T-helper 2 cell (primary cell): ENCODE data around the gene ARL13A.
"Not testable (repeated sequence)": the region's sequence is repeated elsewhere in the genome, so short reads cannot be mapped to it uniquely, and the experiment has no call there.

ENCODE experiments used
- DNase-seq, 5 experiments: peaks; one replicate each; pipeline versions ENCODE4 v3.0.0 to v3.0.0-alpha.2; 2012 to 2022

Gene ARL13A

GRCh38 chrX:100994352-100995281 lies 25.1 kb downstream of the ARL13A start:
- DNase-seq, result peak in 1 of 5 experiments; percentile 61

GRCh38 chrX:100995469-100995868 lies 26.0 kb downstream of the ARL13A start:
- no peak for DNase-seq

GRCh38 chrX:100999451-100999850 lies 29.9 kb downstream of the ARL13A start:
- DNase-seq, result no peak

GRCh38 chrX:101009090-101009489 lies 39.6 kb downstream of the ARL13A start:
- no peak for DNase-seq

- not testable (repeated sequence) for DNase-seq
These were observed 42.5 kb downstream of the ARL13A start for GRCh38 chrX:101012031-101012430.

- DNase-seq, result no peak
These were observed 52.5 kb downstream of the ARL13A start for GRCh38 chrX:101022020-101022419.

GRCh38 chrX:101025126-101025525 lies 55.6 kb downstream of the ARL13A start:
- no peak for DNase-seq

GRCh38 chrX:101028562-101028961 lies 59.1 kb downstream of the ARL13A start:
- no peak for DNase-seq

- DNase-seq, result peak in 1 of 5 experiments; percentile 6
These were observed 60.2 kb downstream of the ARL13A start for GRCh38 chrX:101029665-101030064.

- no peak for DNase-seq
These were observed 67.7 kb downstream of the ARL13A start for GRCh38 chrX:101037231-101037630.

GRCh38 chrX:101040197-101040596 lies 70.7 kb downstream of the ARL13A start:
- peak in 1 of 5 experiments; percentile 67 for DNase-seq
